ENCODE data around the gene DPYD.

Gene DPYD

DNA sequence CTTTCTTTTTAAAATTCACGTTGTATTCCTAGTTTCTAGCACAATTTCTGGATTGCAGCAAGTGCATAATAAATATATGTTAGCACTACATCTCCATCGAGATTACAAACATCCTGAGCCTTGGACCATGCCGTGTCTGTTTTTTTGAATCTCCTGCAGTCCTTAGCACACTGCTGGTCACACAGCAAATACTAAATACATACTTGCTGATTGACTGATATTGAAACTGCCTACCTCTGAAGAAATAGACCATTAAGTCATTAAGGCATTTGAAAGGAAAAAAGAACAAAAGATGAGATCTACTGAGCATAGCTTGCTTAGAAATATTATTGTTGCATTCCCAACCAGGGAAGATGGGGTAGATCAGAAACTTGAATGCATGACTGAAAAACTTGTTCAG, 830.1 kb downstream of the DPYD start:
- TF ChIP-seq, protein P1, sequence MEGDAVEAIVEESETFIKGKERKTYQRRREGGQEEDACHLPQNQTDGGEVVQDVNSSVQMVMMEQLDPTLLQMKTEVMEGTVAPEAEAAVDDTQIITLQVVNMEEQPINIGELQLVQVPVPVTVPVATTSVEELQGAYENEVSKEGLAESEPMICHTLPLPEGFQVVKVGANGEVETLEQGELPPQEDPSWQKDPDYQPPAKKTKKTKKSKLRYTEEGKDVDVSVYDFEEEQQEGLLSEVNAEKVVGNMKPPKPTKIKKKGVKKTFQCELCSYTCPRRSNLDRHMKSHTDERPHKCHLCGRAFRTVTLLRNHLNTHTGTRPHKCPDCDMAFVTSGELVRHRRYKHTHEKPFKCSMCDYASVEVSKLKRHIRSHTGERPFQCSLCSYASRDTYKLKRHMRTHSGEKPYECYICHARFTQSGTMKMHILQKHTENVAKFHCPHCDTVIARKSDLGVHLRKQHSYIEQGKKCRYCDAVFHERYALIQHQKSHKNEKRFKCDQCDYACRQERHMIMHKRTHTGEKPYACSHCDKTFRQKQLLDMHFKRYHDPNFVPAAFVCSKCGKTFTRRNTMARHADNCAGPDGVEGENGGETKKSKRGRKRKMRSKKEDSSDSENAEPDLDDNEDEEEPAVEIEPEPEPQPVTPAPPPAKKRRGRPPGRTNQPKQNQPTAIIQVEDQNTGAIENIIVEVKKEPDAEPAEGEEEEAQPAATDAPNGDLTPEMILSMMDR (IDR thresholded peaks at IDR 0.05): no peak
- Histone ChIP-seq H3K4me1 (no peaks in the 10 kb centered on the region), H3K27me3 (no peaks in the 10 kb centered on the region), H3K36me3 (peaks cover 0 to 9% (median 0%) of the 10 kb centered on the region in 3 donors), H3K9me3 (no peaks in the 10 kb centered on the region), H3K4me3 (no peak overlapping the region), H3K27ac (no peak overlapping the region)
- intact Hi-C loops (cut with DNase I; ENCODE audit: low total_unique reads): no loop called here
- no peak for DNase-seq

DNA sequence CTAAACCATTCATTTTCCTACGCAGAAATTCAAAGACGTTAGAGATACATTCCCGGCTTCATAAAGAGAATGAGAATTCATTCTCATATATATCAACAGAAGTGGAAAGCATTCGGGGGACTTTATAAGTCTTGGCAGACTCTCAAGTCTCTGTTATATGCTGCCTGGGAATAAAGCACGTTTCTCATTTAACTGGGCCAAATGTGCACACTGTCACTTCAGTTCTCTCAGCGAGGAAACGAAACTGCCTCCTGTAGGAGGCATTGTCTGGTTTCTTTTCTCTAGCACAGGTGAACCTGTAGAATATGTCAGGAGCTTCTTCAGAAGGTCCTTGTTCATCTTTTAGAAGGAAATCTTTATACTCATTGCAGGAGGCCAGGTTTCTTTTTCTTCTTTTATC, 831.7 kb downstream of the DPYD start:
- intact Hi-C loops (cut with DNase I; ENCODE audit: low total_unique reads): no loop called here
- Histone ChIP-seq H3K4me1 (no peaks in the 10 kb centered on the region), H3K27ac (no peak overlapping the region), H3K27me3 (no peaks in the 10 kb centered on the region), H3K9me3 (no peaks in the 10 kb centered on the region), H3K36me3 (peaks cover 0 to 7% (median 0%) of the 10 kb centered on the region in 3 donors), H3K4me3 (no peak overlapping the region)
- no peak for DNase-seq
- TF ChIP-seq, protein P1 (IDR thresholded peaks at IDR 0.05): no peak

- no peak for DNase-seq
- H3K36me3 ChIP-seq: no peaks in the 10 kb centered on the region
- intact Hi-C loops (cut with DNase I; ENCODE audit: low total_unique reads): no loop called here
- H3K4me1 ChIP-seq: no peaks in the 10 kb centered on the region
- H3K27ac ChIP-seq: no peak overlapping the region
- TF ChIP-seq, protein P1 (IDR thresholded peaks at IDR 0.05): no peak
- no peaks in the 10 kb centered on the region for H3K9me3 ChIP-seq
- no peak overlapping the region for H3K4me3 ChIP-seq
- no peaks in the 10 kb centered on the region for H3K27me3 ChIP-seq
These were observed 832.4 kb downstream of the DPYD start for GRCh38 chr1:97088391-97088790.

DNA sequence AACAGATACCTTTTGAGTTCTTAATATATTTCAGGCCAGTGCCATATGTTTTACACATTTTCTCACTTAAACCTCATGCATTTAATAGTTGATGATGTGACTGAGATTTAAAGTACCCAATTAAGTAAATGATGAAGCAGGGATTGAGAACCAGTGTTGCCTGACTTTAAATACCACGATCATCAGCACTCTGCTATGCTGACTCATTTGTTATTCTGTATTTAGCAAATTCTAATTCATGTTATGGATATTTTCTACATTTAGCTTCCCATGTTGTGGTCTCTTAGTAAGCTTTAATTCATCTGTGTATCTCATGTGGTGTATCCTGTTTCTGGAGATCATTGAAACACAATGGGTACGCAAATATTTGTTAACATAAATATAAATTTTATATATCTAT, 836.3 kb downstream of the DPYD start:
- no peaks in the 10 kb centered on the region for H3K27me3 ChIP-seq
- H3K4me3 ChIP-seq: no peak overlapping the region
- no peak overlapping the region for H3K27ac ChIP-seq
- no peaks in the 10 kb centered on the region for H3K36me3 ChIP-seq
- TF ChIP-seq, protein P1 (IDR thresholded peaks at IDR 0.05): no peak
- intact Hi-C loops (cut with DNase I; ENCODE audit: low total_unique reads): no loop called here
- H3K9me3 ChIP-seq: no peaks in the 10 kb centered on the region
- H3K4me1 ChIP-seq: no peaks in the 10 kb centered on the region
- no peak for DNase-seq

DNA sequence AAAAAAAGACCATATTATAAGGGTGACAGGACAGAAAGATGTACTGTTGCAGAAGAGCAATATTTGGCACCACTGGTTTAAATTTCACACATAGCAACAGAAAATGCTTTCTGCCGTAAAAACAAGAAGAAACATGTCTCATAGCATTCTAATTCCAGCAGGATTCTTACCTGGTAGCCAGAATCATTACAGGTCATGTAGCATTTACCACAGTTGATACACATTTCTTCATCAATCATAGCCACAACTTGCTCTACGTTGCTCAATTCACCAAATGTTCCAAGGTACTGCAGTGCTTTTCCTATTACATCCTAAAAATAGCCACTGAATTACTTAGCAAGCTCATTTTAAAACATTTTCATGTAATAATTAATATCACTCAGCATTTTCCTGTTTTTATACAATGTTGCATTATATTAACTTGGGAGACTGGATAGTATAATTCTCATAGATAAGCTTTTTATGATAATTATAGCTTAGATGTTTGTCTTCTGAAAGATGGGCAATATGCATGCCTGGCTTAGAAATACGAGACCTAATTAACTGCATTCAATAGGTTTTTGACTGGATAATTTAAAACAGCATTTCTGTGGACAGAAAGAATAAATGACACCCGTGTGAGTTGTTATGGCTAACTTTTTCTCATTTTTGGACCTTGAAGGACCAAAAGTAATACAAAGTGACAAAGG, 838.5 kb downstream of the DPYD start:
- H3K4me3 ChIP-seq: no peak overlapping the region
- H3K9me3 ChIP-seq: no peaks in the 10 kb centered on the region
- TF ChIP-seq, protein P1 (IDR thresholded peaks at IDR 0.05): no peak
- no peaks in the 10 kb centered on the region for H3K27me3 ChIP-seq
- DNase-seq: no peak
- no peak overlapping the region for H3K27ac ChIP-seq
- H3K36me3 ChIP-seq: no peaks in the 10 kb centered on the region
- intact Hi-C loops (cut with DNase I; ENCODE audit: low total_unique reads): no loop called here
- no peaks in the 10 kb centered on the region for H3K4me1 ChIP-seq

DNA sequence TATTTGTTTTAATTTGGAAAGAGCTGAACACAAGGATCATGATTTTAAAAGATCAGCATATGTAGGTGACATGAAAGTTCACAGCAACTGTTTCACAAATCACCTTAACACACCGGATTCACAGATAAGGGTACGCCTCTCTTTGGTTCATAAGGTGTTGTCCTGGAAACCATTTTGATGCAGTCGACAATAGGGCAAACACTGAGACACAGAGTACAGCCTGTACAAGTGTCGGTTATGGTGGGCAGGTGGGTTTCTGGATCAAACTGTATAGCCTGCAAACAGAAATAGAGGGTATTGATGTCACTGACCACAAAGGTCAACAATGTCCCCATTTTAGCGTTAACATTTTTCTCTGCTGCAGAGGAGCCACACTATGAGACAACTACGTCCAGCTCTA, 842.0 kb downstream of the DPYD start:
- TF ChIP-seq, protein P1 (IDR thresholded peaks at IDR 0.05): no peak
- intact Hi-C loops (cut with DNase I; ENCODE audit: low total_unique reads): no loop called here
- Histone ChIP-seq H3K27ac (no peak overlapping the region), H3K36me3 (peaks cover 0 to 5% (median 0%) of the 10 kb centered on the region in 3 donors), H3K4me1 (no peaks in the 10 kb centered on the region), H3K27me3 (no peaks in the 10 kb centered on the region), H3K4me3 (no peak overlapping the region), H3K9me3 (no peaks in the 10 kb centered on the region)
- no peak for DNase-seq
